Right hindlimb (tissue), 1 donor: ENCODE data around the gene DROSHA.

ENCODE experiments used
- DNase-seq: peaks from one replicate; pipeline ENCODE4 v3.0.0-alpha.2; 2018

The DROSHA gene

GRCh38 chr5:31469466-31469865 lies 62.4 kb downstream of the DROSHA start:
- DNase-seq: no peak

GRCh38 chr5:31465291-31465690 lies 66.6 kb downstream of the DROSHA start:
- no peak for DNase-seq

- no peak for DNase-seq
Measured at GRCh38 chr5:31464081-31464480, 67.8 kb downstream of the DROSHA start.

- no peak for DNase-seq
Measured at GRCh38 chr5:31463351-31463750, 68.5 kb downstream of the DROSHA start.

GRCh38 chr5:31459594-31459993 lies 72.3 kb downstream of the DROSHA start:
- no peak for DNase-seq

GRCh38 chr5:31455172-31455571 lies 76.7 kb downstream of the DROSHA start:
- no peak for DNase-seq

- DNase-seq: no peak
Measured at GRCh38 chr5:31453522-31453921, 78.4 kb downstream of the DROSHA start.

- DNase-seq: no peak
Measured at GRCh38 chr5:31452314-31452713, 79.6 kb downstream of the DROSHA start.

- no peak for DNase-seq
Measured at GRCh38 chr5:31449962-31450361, 81.9 kb downstream of the DROSHA start.

- no peak for DNase-seq
Measured at GRCh38 chr5:31449174-31449573, 82.7 kb downstream of the DROSHA start.

GRCh38 chr5:31445041-31445600 lies 86.8 kb downstream of the DROSHA start:
- DNase-seq: no peak

GRCh38 chr5:31443572-31443971 lies 88.3 kb downstream of the DROSHA start:
- DNase-seq: no peak

- DNase-seq: no peak
Measured at GRCh38 chr5:31442058-31442745, 89.7 kb downstream of the DROSHA start.

- no peak for DNase-seq
Measured at GRCh38 chr5:31436851-31437250, 95.0 kb downstream of the DROSHA start.

GRCh38 chr5:31435730-31436129 lies 96.2 kb downstream of the DROSHA start:
- no peak for DNase-seq

- no peak for DNase-seq
Measured at GRCh38 chr5:31434898-31435297, 97.0 kb downstream of the DROSHA start.

- no peak for DNase-seq
Measured at GRCh38 chr5:31433229-31433628, 98.7 kb downstream of the DROSHA start.

- no peak for DNase-seq
Measured at GRCh38 chr5:31427724-31428309, 104.1 kb downstream of the DROSHA start.

GRCh38 chr5:31427013-31427723 lies 104.7 kb downstream of the DROSHA start:
- no peak for DNase-seq

GRCh38 chr5:31421806-31422586 lies 109.9 kb downstream of the DROSHA start:
- DNase-seq: no peak

- no peak for DNase-seq
Measured at GRCh38 chr5:31417512-31417911, 114.4 kb downstream of the DROSHA start.

- no peak for DNase-seq
Measured at GRCh38 chr5:31416547-31416946, 115.3 kb downstream of the DROSHA start.

GRCh38 chr5:31415960-31416359 lies 115.9 kb downstream of the DROSHA start:
- DNase-seq: no peak
